Measurements from ENCODE around the gene PLEKHM3. TPM values are rescaled to one million over a fixed set of nuclear protein-coding genes. Genes with fewer than 3 reads are reported as not detected.

The PLEKHM3 gene
- total RNA-seq, 1 donor from 2014 or later: 2.5 TPM

- no peak for DNase-seq (ENCODE audit: low read depth)
- no peak overlapping the region for H3K4me3 ChIP-seq (ENCODE audit: low read depth, low read length)
- TF ChIP-seq CTCF (conservative IDR thresholded peaks at IDR 0.05; ENCODE audit: low read depth, low read length): no peak
Observed at GRCh38 chr2:207833251-207833751, 192.0 kb downstream of the PLEKHM3 start.

- DNase-seq (ENCODE audit: low read depth): no peak
- H3K4me3 ChIP-seq (ENCODE audit: low read depth, low read length): no peak overlapping the region
- TF ChIP-seq CTCF (conservative IDR thresholded peaks at IDR 0.05; ENCODE audit: low read depth, low read length): no peak
Observed at GRCh38 chr2:207831584-207832248, 193.6 kb downstream of the PLEKHM3 start.

- no peak overlapping the region for H3K4me3 ChIP-seq (ENCODE audit: low read depth, low read length)
- TF ChIP-seq CTCF (conservative IDR thresholded peaks at IDR 0.05; ENCODE audit: low read depth, low read length): no peak
- DNase-seq (ENCODE audit: low read depth): no peak
Observed at GRCh38 chr2:207830778-207831438, 194.4 kb downstream of the PLEKHM3 start.

- no peak for TF ChIP-seq CTCF (conservative IDR thresholded peaks at IDR 0.05; ENCODE audit: low read depth, low read length)
- no peak overlapping the region for H3K4me3 ChIP-seq (ENCODE audit: low read depth, low read length)
- no peak for DNase-seq (ENCODE audit: low read depth)
Observed at GRCh38 chr2:207828361-207829057, 196.8 kb downstream of the PLEKHM3 start.

GRCh38 chr2:207825978-207826377 lies 199.3 kb downstream of the PLEKHM3 start:
- no peak overlapping the region for H3K4me3 ChIP-seq (ENCODE audit: low read depth, low read length)
- TF ChIP-seq CTCF (conservative IDR thresholded peaks at IDR 0.05; ENCODE audit: low read depth, low read length): no peak
- DNase-seq (ENCODE audit: low read depth): no peak

GRCh38 chr2:207825045-207825954 lies 200.0 kb downstream of the PLEKHM3 start:
- no peak for DNase-seq (ENCODE audit: low read depth)
- TF ChIP-seq CTCF (conservative IDR thresholded peaks at IDR 0.05; ENCODE audit: low read depth, low read length): no peak
- H3K4me3 ChIP-seq (ENCODE audit: low read depth, low read length): no peak overlapping the region
